ENCODE results near the gene YBX1. TPM values are rescaled to one million over a fixed set of nuclear protein-coding genes. Genes with fewer than 3 reads are reported as not detected.

YBX1 gene
- total RNA-seq, 5 donors from 2014 or later (not counting 1 experiment from before 2014, with no cell fraction given), result 274 to 340 (median 307) TPM

- ChIA-PET POLR2A (no interaction called here), CTCF (no interaction called here)
- Mint-ChIP-seq H3K27me3 (peaks cover 0 to 2% of the 10 kb centered on the region in 2 donors), H3K36me3 (no peaks in the 10 kb centered on the region), H3K4me1 (peaks cover 8 to 11% (median 9%) of the 10 kb centered on the region in 3 donors), H3K9me3 (no peaks in the 10 kb centered on the region), H3K4me3 (no peak overlapping the region), H3K27ac (no peak overlapping the region)
- H3K9me3 ChIP-seq, result no peaks in the 10 kb centered on the region
- H3K36me3 ChIP-seq (ENCODE audit: control insufficient read depth in 2 of 2, extremely low read depth in 1 of 2, insufficient read depth in 1 of 2, low read length in 1 of 2), result no peaks in the 10 kb centered on the region
- DNase-seq (no peak), ATAC-seq (replicated peaks in 1 of 4) (no peak)
- H3K27ac ChIP-seq (ENCODE audit: low read length), result no peak overlapping the region
- no peak overlapping the region for H3K4me3 ChIP-seq (ENCODE audit: control insufficient read depth in 1 of 2, extremely low read depth in 1 of 2, low read length in 1 of 2)
- H3K4me1 ChIP-seq (ENCODE audit: control insufficient read depth in 1 of 2, extremely low read depth in 1 of 2, insufficient read depth in 2 of 2, low read length in 2 of 2), result peaks cover 0 to 7% of the 10 kb centered on the region in 2 experiments
- H3K27me3 ChIP-seq (replicated peaks in 1 of 2; ENCODE audit: control insufficient read depth in 2 of 2, extremely low read depth in 1 of 2, insufficient read depth in 2 of 2, low read length in 1 of 2), result peaks cover 0 to 14% of the 10 kb centered on the region in 2 experiments
- 86% methylated on average over 6 of the region's 11 CpGs for WGBS (ENCODE audit: insufficient coverage)
Observed at GRCh38 chr1:42735056-42735455, 52.8 kb downstream of the YBX1 start.

- ChIA-PET POLR2A (no interaction called here), CTCF (no interaction called here)
- Histone ChIP-seq H3K36me3 (ENCODE audit: control insufficient read depth in 2 of 2, extremely low read depth in 1 of 2, insufficient read depth in 1 of 2, low read length in 1 of 2) (no peaks in the 10 kb centered on the region), H3K4me3 (ENCODE audit: control insufficient read depth in 1 of 2, extremely low read depth in 1 of 2, low read length in 1 of 2) (no peak overlapping the region), H3K27ac (ENCODE audit: low read length) (no peak overlapping the region), H3K9me3 (no peaks in the 10 kb centered on the region), H3K27me3 (replicated peaks in 1 of 2; ENCODE audit: control insufficient read depth in 2 of 2, extremely low read depth in 1 of 2, insufficient read depth in 2 of 2, low read length in 1 of 2) (peaks cover 0 to 14% of the 10 kb centered on the region in 2 experiments), H3K4me1 (ENCODE audit: control insufficient read depth in 1 of 2, extremely low read depth in 1 of 2, insufficient read depth in 2 of 2, low read length in 2 of 2) (peaks cover 0 to 7% of the 10 kb centered on the region in 2 experiments)
- DNase-seq, result no peak
- ATAC-seq (replicated peaks in 1 of 4), result no peak
- no peaks in the 10 kb centered on the region for H3K9me3 Mint-ChIP-seq
- H3K27ac Mint-ChIP-seq, result no peak overlapping the region
- H3K36me3 Mint-ChIP-seq, result no peaks in the 10 kb centered on the region
- H3K27me3 Mint-ChIP-seq, result peaks cover 0 to 2% of the 10 kb centered on the region in 2 donors
- no peak overlapping the region for H3K4me3 Mint-ChIP-seq
- H3K4me1 Mint-ChIP-seq, result peaks cover 8 to 11% (median 9%) of the 10 kb centered on the region in 3 donors
- WGBS (ENCODE audit: insufficient coverage), result 85% methylated on average over 9 of the region's 14 CpGs
Observed at GRCh38 chr1:42735477-42736105, 53.4 kb downstream of the YBX1 start.

- H3K4me3 ChIP-seq (ENCODE audit: control insufficient read depth in 1 of 2, extremely low read depth in 1 of 2, low read length in 1 of 2), result no peak overlapping the region
- Mint-ChIP-seq H3K4me1 (peaks cover 8 to 11% (median 9%) of the 10 kb centered on the region in 3 donors), H3K9me3 (no peaks in the 10 kb centered on the region), H3K4me3 (no peak overlapping the region), H3K36me3 (no peaks in the 10 kb centered on the region), H3K27me3 (peaks cover 0 to 2% of the 10 kb centered on the region in 2 donors), H3K27ac (no peak overlapping the region)
- ChIA-PET POLR2A (no interaction called here), CTCF (no interaction called here)
- no peaks in the 10 kb centered on the region for H3K36me3 ChIP-seq (ENCODE audit: control insufficient read depth in 2 of 2, extremely low read depth in 1 of 2, insufficient read depth in 1 of 2, low read length in 1 of 2)
- H3K27me3 ChIP-seq (replicated peaks in 1 of 2; ENCODE audit: control insufficient read depth in 2 of 2, extremely low read depth in 1 of 2, insufficient read depth in 2 of 2, low read length in 1 of 2), result peaks cover 0 to 14% of the 10 kb centered on the region in 2 experiments
- DNase-seq (no peak), ATAC-seq (replicated peaks in 1 of 4) (no peak)
- peaks cover 0 to 7% of the 10 kb centered on the region in 2 experiments for H3K4me1 ChIP-seq (ENCODE audit: control insufficient read depth in 1 of 2, extremely low read depth in 1 of 2, insufficient read depth in 2 of 2, low read length in 2 of 2)
- no peaks in the 10 kb centered on the region for H3K9me3 ChIP-seq
- H3K27ac ChIP-seq (ENCODE audit: low read length), result no peak overlapping the region
- WGBS (ENCODE audit: insufficient coverage), result 100% methylated on average over 1 of the region's 4 CpGs
Observed at GRCh38 chr1:42736152-42736551, 53.9 kb downstream of the YBX1 start.

- H3K27ac Mint-ChIP-seq, result peak overlapping the region in 1 of 2 donors; percentile 64
- POLR2A ChIA-PET, result interaction anchor here in 1 of 2 donors (0.6 kb wide), 1 partner anchor 81 kb away, joined by 3 read pairs; no protein-coding TSS in a partner anchor
- 96% methylated on average over 6 of the region's 8 CpGs for WGBS (ENCODE audit: insufficient coverage)
Observed at GRCh38 chr1:42736571-42737200, 54.5 kb downstream of the YBX1 start.

GRCh38 chr1:42737257-42737656 is 55.0 kb downstream of the YBX1 start:
- no peaks in the 10 kb centered on the region for H3K36me3 ChIP-seq (ENCODE audit: control insufficient read depth in 2 of 2, extremely low read depth in 1 of 2, insufficient read depth in 1 of 2, low read length in 1 of 2)
- peak overlapping the region; percentile 40 to 64 for H3K27ac Mint-ChIP-seq
- H3K9me3 ChIP-seq, result no peaks in the 10 kb centered on the region
- H3K4me1 ChIP-seq (ENCODE audit: control insufficient read depth in 1 of 2, extremely low read depth in 1 of 2, insufficient read depth in 2 of 2, low read length in 2 of 2), result peaks cover 0 to 7% of the 10 kb centered on the region in 2 experiments
- peaks cover 0 to 12% of the 10 kb centered on the region in 2 experiments for H3K27me3 ChIP-seq (replicated peaks in 1 of 2; ENCODE audit: control insufficient read depth in 2 of 2, extremely low read depth in 1 of 2, insufficient read depth in 2 of 2, low read length in 1 of 2)
- H3K4me3 Mint-ChIP-seq, result no peak overlapping the region
- H3K36me3 Mint-ChIP-seq, result no peaks in the 10 kb centered on the region
- no peak overlapping the region for H3K27ac ChIP-seq (ENCODE audit: low read length)
- ChIA-PET CTCF (interaction anchor here in 1 of 2 donors (0.6 kb wide), 1 partner anchor 159 kb away, joined by 3 read pairs; no protein-coding TSS in a partner anchor), POLR2A (interaction anchor here in 1 of 2 donors (0.6 kb wide), 2 partner anchors 15 to 81 kb away, joined by 3 read pairs; no protein-coding TSS in a partner anchor)
- no peaks in the 10 kb centered on the region for H3K9me3 Mint-ChIP-seq
- H3K4me1 Mint-ChIP-seq, result peaks cover 8 to 11% (median 9%) of the 10 kb centered on the region in 3 donors
- ATAC-seq (replicated peaks in 1 of 4) (peak in 2 of 4 experiments; percentile 36 to 39), DNase-seq (peak in 2 of 35 experiments; percentile 17 to 21)
- 15% methylated on average over 5 of the region's 5 CpGs for WGBS (ENCODE audit: insufficient coverage)
- H3K4me3 ChIP-seq (ENCODE audit: control insufficient read depth in 1 of 2, extremely low read depth in 1 of 2, low read length in 1 of 2), result no peak overlapping the region
- peaks cover 0 to 2% of the 10 kb centered on the region in 2 donors for H3K27me3 Mint-ChIP-seq

More at GRCh38 chr1:42736571-42737200, 54.5 kb downstream of the YBX1 start:
- DNase-seq (no peak), ATAC-seq (replicated peaks in 1 of 4) (no peak)
- Mint-ChIP-seq H3K36me3 (no peaks in the 10 kb centered on the region), H3K4me1 (peaks cover 8 to 11% (median 9%) of the 10 kb centered on the region in 3 donors), H3K4me3 (no peak overlapping the region), H3K27me3 (peaks cover 0 to 2% of the 10 kb centered on the region in 2 donors), H3K9me3 (no peaks in the 10 kb centered on the region)
- H3K4me3 ChIP-seq (ENCODE audit: control insufficient read depth in 1 of 2, extremely low read depth in 1 of 2, low read length in 1 of 2), result no peak overlapping the region
- no peaks in the 10 kb centered on the region for H3K36me3 ChIP-seq (ENCODE audit: control insufficient read depth in 2 of 2, extremely low read depth in 1 of 2, insufficient read depth in 1 of 2, low read length in 1 of 2)
- CTCF ChIA-PET, result interaction anchor here in 1 of 2 donors (0.6 kb wide), 1 partner anchor 158 kb away, joined by 3 read pairs; no protein-coding TSS in a partner anchor
- peaks cover 0 to 14% of the 10 kb centered on the region in 2 experiments for H3K27me3 ChIP-seq (replicated peaks in 1 of 2; ENCODE audit: control insufficient read depth in 2 of 2, extremely low read depth in 1 of 2, insufficient read depth in 2 of 2, low read length in 1 of 2)
- H3K9me3 ChIP-seq, result no peaks in the 10 kb centered on the region
- peaks cover 0 to 7% of the 10 kb centered on the region in 2 experiments for H3K4me1 ChIP-seq (ENCODE audit: control insufficient read depth in 1 of 2, extremely low read depth in 1 of 2, insufficient read depth in 2 of 2, low read length in 2 of 2)
- H3K27ac ChIP-seq (ENCODE audit: low read length), result no peak overlapping the region

GRCh38 chr1:42737986-42738677 is 55.9 kb downstream of the YBX1 start:
- ChIA-PET POLR2A (interaction anchor here in 1 of 2 donors (0.6 kb wide), 1 partner anchor 14 kb away, joined by 3 read pairs; no protein-coding TSS in a partner anchor), CTCF (no interaction called here)
- no peaks in the 10 kb centered on the region for H3K36me3 Mint-ChIP-seq
- no peak overlapping the region for H3K4me3 Mint-ChIP-seq
- Histone ChIP-seq H3K27me3 (replicated peaks in 1 of 2; ENCODE audit: control insufficient read depth in 2 of 2, extremely low read depth in 1 of 2, insufficient read depth in 2 of 2, low read length in 1 of 2) (peaks cover 0 to 11% of the 10 kb centered on the region in 2 experiments), H3K36me3 (ENCODE audit: control insufficient read depth in 2 of 2, extremely low read depth in 1 of 2, insufficient read depth in 1 of 2, low read length in 1 of 2) (no peaks in the 10 kb centered on the region), H3K9me3 (no peaks in the 10 kb centered on the region), H3K4me1 (ENCODE audit: control insufficient read depth in 1 of 2, extremely low read depth in 1 of 2, insufficient read depth in 2 of 2, low read length in 2 of 2) (peaks cover 0 to 7% of the 10 kb centered on the region in 2 experiments), H3K27ac (ENCODE audit: low read length) (no peak overlapping the region), H3K4me3 (ENCODE audit: control insufficient read depth in 1 of 2, extremely low read depth in 1 of 2, low read length in 1 of 2) (no peak overlapping the region)
- no peak overlapping the region for H3K27ac Mint-ChIP-seq
- WGBS (ENCODE audit: insufficient coverage), result 92% methylated on average over 19 of the region's 21 CpGs
- peaks cover 0 to 2% of the 10 kb centered on the region in 2 donors for H3K27me3 Mint-ChIP-seq
- DNase-seq (no peak), ATAC-seq (replicated peaks in 1 of 4) (no peak)
- H3K4me1 Mint-ChIP-seq, result peaks cover 8 to 11% (median 9%) of the 10 kb centered on the region in 3 donors
- H3K9me3 Mint-ChIP-seq, result no peaks in the 10 kb centered on the region
